Measurements from ENCODE around the gene CAVIN2. TPM values are rescaled to one million over a fixed set of nuclear protein-coding genes. Genes with fewer than 3 reads are reported as not detected.

CAVIN2 gene
- polyA plus RNA-seq, 3 donors: 0.07 to 3.1 (median 1.2) TPM

GRCh38 chr2:191845876-191846514, 893 bp downstream of the CAVIN2 start:
- H3K4me2 ChIP-seq (replicated peaks; ENCODE audit: extremely low read depth, low read length, poor library complexity, severe bottlenecking): peak overlapping the region; percentile 80
- peaks cover 6 to 14% (median 9%) of the 10 kb centered on the region in 3 donors for H3K27me3 Mint-ChIP-seq (ENCODE audit: low read depth in 3 of 3)
- peaks cover 0 to 2% (median 0%) of the 10 kb centered on the region in 7 donors for H3K9me3 Mint-ChIP-seq
- no peaks in the 10 kb centered on the region for H3K36me3 ChIP-seq (replicated peaks in 1 of 2; ENCODE audit: control insufficient read depth in 1 of 2, insufficient read depth in 2 of 2, low read length in 2 of 2)
- no peak for DNase-seq
- WGBS (ENCODE audit: insufficient coverage): 2% methylated on average over 10 of the region's 11 CpGs
- peaks cover 0 to 5% of the 10 kb centered on the region in 2 donors for H3K27me3 ChIP-seq (ENCODE audit: control insufficient read depth in 2 of 2, insufficient read depth in 2 of 2, low read length in 2 of 2)
- H3K4me1 Mint-ChIP-seq: peaks cover 26% of the 10 kb centered on the region
- intact Hi-C loops (cut with micrococcal nuclease): no loop called here
- no peaks in the 10 kb centered on the region for H3K36me3 Mint-ChIP-seq
- H4K20me1 ChIP-seq (ENCODE audit: insufficient read depth, low read length): no peaks in the 10 kb centered on the region
- no peak overlapping the region for H3K27ac ChIP-seq (ENCODE audit: low read depth in 1 of 2, low read length in 2 of 2)
- TF ChIP-seq CTCF (IDR thresholded peaks at IDR 0.05): no peak
- H3K4me3 ChIP-seq (replicated peaks in 1 of 3; ENCODE audit: low read depth in 2 of 3, low read length in 3 of 3): peak overlapping the region in 1 of 3 experiments; percentile 70
- H3K9ac ChIP-seq (ENCODE audit: insufficient read depth, low read length, poor library complexity, severe bottlenecking): no peak overlapping the region
- H2AFZ ChIP-seq (ENCODE audit: insufficient read depth, low read depth, low read length, poor library complexity, severe bottlenecking): peak overlapping the region; percentile 80
- no peaks in the 10 kb centered on the region for H3K79me2 ChIP-seq (ENCODE audit: insufficient read depth, low read length)
- peak overlapping the region; percentile 75 to 96 for H3K4me3 Mint-ChIP-seq
- no peaks in the 10 kb centered on the region for H3K9me3 ChIP-seq (replicated peaks in 1 of 2; ENCODE audit: control insufficient read depth in 1 of 2, insufficient read depth in 1 of 2, low read length in 2 of 2)
- no peak overlapping the region for H3K27ac Mint-ChIP-seq
- peaks cover 15 to 25% of the 10 kb centered on the region in 2 donors for H3K4me1 ChIP-seq (ENCODE audit: control insufficient read depth in 1 of 2, insufficient read depth in 2 of 2, low read length in 2 of 2)

- Histone ChIP-seq H3K4me2 (replicated peaks; ENCODE audit: extremely low read depth, low read length, poor library complexity, severe bottlenecking) (no peak overlapping the region), H4K20me1 (ENCODE audit: insufficient read depth, low read length) (no peaks in the 10 kb centered on the region), H3K9ac (ENCODE audit: insufficient read depth, low read length, poor library complexity, severe bottlenecking) (no peak overlapping the region), H3K36me3 (replicated peaks in 1 of 2; ENCODE audit: control insufficient read depth in 1 of 2, insufficient read depth in 2 of 2, low read length in 2 of 2) (no peaks in the 10 kb centered on the region), H2AFZ (ENCODE audit: insufficient read depth, low read depth, low read length, poor library complexity, severe bottlenecking) (peak overlapping the region; percentile 30), H3K4me3 (replicated peaks in 1 of 3; ENCODE audit: low read depth in 2 of 3, low read length in 3 of 3) (no peak overlapping the region), H3K4me1 (ENCODE audit: control insufficient read depth in 1 of 2, insufficient read depth in 2 of 2, low read length in 2 of 2) (peaks cover 15 to 25% of the 10 kb centered on the region in 2 donors), H3K9me3 (replicated peaks in 1 of 2; ENCODE audit: control insufficient read depth in 1 of 2, insufficient read depth in 1 of 2, low read length in 2 of 2) (no peaks in the 10 kb centered on the region), H3K27ac (ENCODE audit: low read depth in 1 of 2, low read length in 2 of 2) (no peak overlapping the region), H3K27me3 (ENCODE audit: control insufficient read depth in 2 of 2, insufficient read depth in 2 of 2, low read length in 2 of 2) (peaks cover 0 to 5% of the 10 kb centered on the region in 2 donors), H3K79me2 (ENCODE audit: insufficient read depth, low read length) (no peaks in the 10 kb centered on the region)
- intact Hi-C loops (cut with micrococcal nuclease): no loop called here
- WGBS (ENCODE audit: insufficient coverage): 5% methylated on average over 4 of the region's 9 CpGs
- no peaks in the 10 kb centered on the region for H3K36me3 Mint-ChIP-seq
- no peak for DNase-seq
- peaks cover 6 to 14% (median 9%) of the 10 kb centered on the region in 3 donors for H3K27me3 Mint-ChIP-seq (ENCODE audit: low read depth in 3 of 3)
- TF ChIP-seq CTCF (IDR thresholded peaks at IDR 0.05): no peak
- H3K27ac Mint-ChIP-seq: no peak overlapping the region
- no peak overlapping the region for H3K4me3 Mint-ChIP-seq
- H3K4me1 Mint-ChIP-seq: peaks cover 26% of the 10 kb centered on the region
- H3K9me3 Mint-ChIP-seq: peaks cover 0 to 2% (median 0%) of the 10 kb centered on the region in 7 donors
These were observed 1.6 kb downstream of the CAVIN2 start for GRCh38 chr2:191845248-191845715.
